Embryonic facial prominence (tissue), 1 donor: ENCODE results near the gene EPSTI1.
"Not testable (repeated sequence)": the region's sequence is repeated elsewhere in the genome, so short reads cannot be mapped to it uniquely, and the experiment has no call there.

Experiments used
- DNase-seq: peaks from one replicate; pipeline ENCODE4 v3.0.0-alpha.2; 2016; ENCODE audit errors: extremely low spot score

Gene EPSTI1

GRCh38 chr13:42894765-42895243 lies 97.2 kb downstream of the EPSTI1 start:
- peak; percentile 73 for DNase-seq

GRCh38 chr13:42893214-42893671 lies 98.8 kb downstream of the EPSTI1 start:
- DNase-seq: no peak

- no peak for DNase-seq
Observed at GRCh38 chr13:42892760-42893159, 99.3 kb downstream of the EPSTI1 start.

- no peak for DNase-seq
Observed at GRCh38 chr13:42891591-42891990, 100.5 kb downstream of the EPSTI1 start.

- DNase-seq: no peak
Observed at GRCh38 chr13:42885325-42885724, 106.7 kb downstream of the EPSTI1 start.

GRCh38 chr13:42883771-42884467 lies 108.1 kb downstream of the EPSTI1 start:
- no peak for DNase-seq

- DNase-seq: no peak
Observed at GRCh38 chr13:42883142-42883541, 108.9 kb downstream of the EPSTI1 start.

GRCh38 chr13:42880056-42880605 lies 111.9 kb downstream of the EPSTI1 start:
- DNase-seq: no peak

GRCh38 chr13:42878721-42879120 lies 113.3 kb downstream of the EPSTI1 start:
- DNase-seq: no peak

GRCh38 chr13:42876887-42877545 lies 115.0 kb downstream of the EPSTI1 start:
- DNase-seq: no peak

- no peak for DNase-seq
Observed at GRCh38 chr13:42876270-42876714, 115.7 kb downstream of the EPSTI1 start.

- DNase-seq: peak; percentile 27
Observed at GRCh38 chr13:42875475-42876269, 116.4 kb downstream of the EPSTI1 start.

- no peak for DNase-seq
Observed at GRCh38 chr13:42874221-42874620, 117.8 kb downstream of the EPSTI1 start.

GRCh38 chr13:42873081-42873480 lies 119.0 kb downstream of the EPSTI1 start:
- no peak for DNase-seq

GRCh38 chr13:42867232-42867631 lies 124.8 kb downstream of the EPSTI1 start:
- DNase-seq: no peak

GRCh38 chr13:42865768-42866102 lies 126.3 kb downstream of the EPSTI1 start:
- no peak for DNase-seq

- no peak for DNase-seq
Observed at GRCh38 chr13:42864952-42865767, 126.9 kb downstream of the EPSTI1 start.

GRCh38 chr13:42862370-42862769 lies 129.7 kb downstream of the EPSTI1 start:
- not testable (repeated sequence) for DNase-seq

- DNase-seq: no peak
Observed at GRCh38 chr13:42860485-42860884, 131.6 kb downstream of the EPSTI1 start.

GRCh38 chr13:42859760-42860159 lies 132.3 kb downstream of the EPSTI1 start:
- no peak for DNase-seq

- no peak for DNase-seq
Observed at GRCh38 chr13:42855410-42855809, 136.6 kb downstream of the EPSTI1 start.
